HepG2 (cell line): ENCODE measurements around the gene CACNA1G. TPM values are rescaled to one million over a fixed set of nuclear protein-coding genes. Genes with fewer than 3 reads are reported as not detected.

Experiments used
- CHD4 ChIP-seq: fragments of 200-600 bp; sonication (generic); IDR thresholded peaks from 2 replicates; pipeline ENCODE4 v1.7.0; 2017; ENCODE audit warnings: mild to moderate bottlenecking, low read length, borderline replicate concordance
- CREM ChIP-seq, 2 experiments: sonication (generic) in 1 of 2; formaldehyde crosslinking in 1 of 2; IDR thresholded peaks; 2 replicates each; pipeline versions ENCODE4 v1.4.0 to v1.6.1; 2016 to 2020; ENCODE audit warnings: antibody characterized with exemption in 1 of 2, mild to moderate bottlenecking in 1 of 2, missing genetic modification reagents in 1 of 2
- EEA1 ChIP-seq: sonication (generic); formaldehyde crosslinking; IDR thresholded peaks from 2 replicates; pipeline ENCODE4 v1.5.1; 2020; ENCODE audit warnings: mild to moderate bottlenecking, missing genetic modification reagents, borderline replicate concordance
- KDM1A ChIP-seq: IDR thresholded peaks from 2 replicates; pipeline ENCODE4 v1.6.1; 2016; ENCODE audit warnings: missing compliant biosample characterization
- MED1 ChIP-seq: sonication (generic); formaldehyde crosslinking; IDR thresholded peaks from 2 replicates; pipeline ENCODE4 v1.4.0; 2020; ENCODE audit warnings: missing genetic modification reagents
- MED13 ChIP-seq: sonication (generic); formaldehyde crosslinking; IDR thresholded peaks from 2 replicates; pipeline ENCODE4 v1.5.0; 2020; ENCODE audit warnings: missing genetic modification reagents
- NR2F2 ChIP-seq: IDR thresholded peaks from 2 replicates; pipeline ENCODE4 v1.6.1; 2012; ENCODE audit warnings: low read depth, inconsistent platforms, borderline replicate concordance
- PATZ1 ChIP-seq: sonication (generic); formaldehyde crosslinking; IDR thresholded peaks from 2 replicates; pipeline ENCODE4 v1.4.0; 2020; ENCODE audit warnings: missing genetic modification reagents
- THAP8 ChIP-seq: sonication (generic); formaldehyde crosslinking; IDR thresholded peaks from 2 replicates; pipeline ENCODE4 v1.5.1; 2020; ENCODE audit warnings: missing genetic modification reagents, mild to moderate bottlenecking, borderline replicate concordance
- ZBTB7B ChIP-seq: sonication (generic); formaldehyde crosslinking; IDR thresholded peaks from 2 replicates; pipeline ENCODE4 v1.4.0; 2020; ENCODE audit warnings: missing genetic modification reagents
- ZNF142 ChIP-seq: sonication (generic); formaldehyde crosslinking; IDR thresholded peaks from 2 replicates; pipeline ENCODE4 v1.4.0; 2020; ENCODE audit warnings: missing genetic modification reagents
- ZNF326 ChIP-seq: sonication (generic); formaldehyde crosslinking; IDR thresholded peaks from 2 replicates; pipeline ENCODE4 v1.4.0; 2020; ENCODE audit warnings: missing genetic modification reagents, borderline replicate concordance
- ZNF580 ChIP-seq: IDR thresholded peaks from 2 replicates; pipeline ENCODE4 v1.6.1; 2016; ENCODE audit warnings: low read depth, borderline replicate concordance
- ZNF652 ChIP-seq: IDR thresholded peaks from 2 replicates; pipeline ENCODE4 v1.6.1; 2016; ENCODE audit warnings: low read depth, borderline replicate concordance
- polyA plus RNA-seq, 8 experiments: library from polyadenylated mRNA; depleted of rRNA in 3 of 8; stranded (reverse) in 7 of 8; unstranded in 1 of 8; fragments of >200 nt; fragmentation: Illumina TruSeq in 4 of 8; extraction: Trizol in 4 of 8; gene quantifications; 2 replicates each; pipeline versions ENCODE4 v1.2.1 to v1.2.3, GENCODE V29; 2011 to 2016; ENCODE audit warnings: low read depth in 4 of 8, missing spikeins in 1 of 8, mixed read lengths in 1 of 8; ENCODE audit not compliant: insufficient read depth in 1 of 8
- total RNA-seq, 5 experiments: library from RNA; depleted of rRNA; stranded (reverse); fragments of >200 nt; fragmentation: Illumina TruSeq; extraction: Trizol; gene quantifications; 2 replicates each; pipeline ENCODE4 v1.2.3, GENCODE V29; 2016; ENCODE audit warnings: low read depth in 1 of 5
- TF ChIP-seq, protein P1 (sequence below): sonication (generic); formaldehyde crosslinking; conservative IDR thresholded peaks from 2 replicates; pipeline ENCODE4 v1.4.0; 2020; ENCODE audit warnings: mild to moderate bottlenecking, missing genetic modification reagents, moderate library complexity

Gene CACNA1G
- total and polyA plus RNA-seq, 2 of the 13 experiments (the other 11 are each of a cell fraction or from before 2014, with no cell fraction given) = 0.02 TPM; not detected in 1

DNA sequence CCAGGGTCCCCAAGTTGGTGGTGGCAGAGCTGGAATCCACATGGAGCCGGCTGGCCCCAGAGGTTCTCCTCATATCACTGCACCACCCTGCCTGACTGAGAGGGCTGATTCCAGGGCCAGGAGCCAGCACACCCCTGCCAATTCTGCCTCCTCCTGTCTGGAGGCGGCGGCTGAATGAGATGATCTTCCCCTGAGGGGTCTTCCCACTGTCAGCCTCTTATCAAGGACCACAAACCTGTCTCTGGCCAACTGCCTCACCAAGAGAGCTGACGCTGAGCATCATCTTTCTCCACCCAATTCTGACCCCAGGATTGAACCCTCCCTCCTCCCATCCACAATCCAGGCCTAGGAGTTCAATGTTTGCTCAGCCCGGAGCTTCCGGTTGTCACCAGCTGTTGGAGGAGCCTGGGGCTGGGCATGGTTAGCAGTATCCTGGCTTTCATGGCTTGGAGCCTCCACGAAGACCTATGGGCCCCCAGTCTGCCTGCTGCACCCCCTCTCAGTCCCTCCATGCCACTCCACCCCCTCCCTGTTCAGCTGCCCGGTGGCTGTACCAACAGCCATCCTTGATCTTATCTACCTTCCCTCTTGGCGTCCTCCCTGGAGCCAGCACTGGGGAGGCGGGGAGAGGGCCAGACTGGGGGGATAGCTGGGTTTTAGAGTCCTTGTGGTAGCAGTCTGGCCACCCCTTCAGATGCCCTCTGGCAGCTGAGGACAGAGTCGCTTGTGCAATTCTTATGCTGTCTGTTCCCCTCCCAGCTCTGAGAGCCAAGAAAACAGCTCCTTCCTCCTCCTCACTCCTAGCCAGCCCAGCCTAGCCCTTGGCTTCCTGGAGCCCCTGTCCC lies 99.7 kb downstream of the CACNA1G start (continued):
- TF ChIP-seq ZNF142 (no peak), MED13 (CRISPR knock-in tag) (0 out of 2 replicates have a peak, but pooled peaks have one; percentile 47), CREM (IDR thresholded peaks at IDR 0.05) (peak; percentile 41; the same call in 1 of the 2 replicates), CREM (CRISPR knock-in tag; IDR thresholded peaks at IDR 0.05) (no peak), NR2F2 (0 out of 2 replicates have a peak, but pooled peaks have one; percentile 31), ZNF580 (peak; percentile 55; the same call in 1 of the 2 replicates), THAP8 (CRISPR knock-in tag) (no peak), ZNF326 (CRISPR knock-in tag) (no peak), ZNF652 (no peak), MED1 (CRISPR knock-in tag) (peak; percentile 84), ZBTB7B (CRISPR knock-in tag) (peak; percentile 76; the same call in 1 of the 2 replicates), KDM1A (peak; percentile 82), EEA1 (CRISPR knock-in tag) (no peak), PATZ1 (CRISPR knock-in tag) (peak; percentile 84), CHD4 (no peak)
- TF ChIP-seq, protein P1, sequence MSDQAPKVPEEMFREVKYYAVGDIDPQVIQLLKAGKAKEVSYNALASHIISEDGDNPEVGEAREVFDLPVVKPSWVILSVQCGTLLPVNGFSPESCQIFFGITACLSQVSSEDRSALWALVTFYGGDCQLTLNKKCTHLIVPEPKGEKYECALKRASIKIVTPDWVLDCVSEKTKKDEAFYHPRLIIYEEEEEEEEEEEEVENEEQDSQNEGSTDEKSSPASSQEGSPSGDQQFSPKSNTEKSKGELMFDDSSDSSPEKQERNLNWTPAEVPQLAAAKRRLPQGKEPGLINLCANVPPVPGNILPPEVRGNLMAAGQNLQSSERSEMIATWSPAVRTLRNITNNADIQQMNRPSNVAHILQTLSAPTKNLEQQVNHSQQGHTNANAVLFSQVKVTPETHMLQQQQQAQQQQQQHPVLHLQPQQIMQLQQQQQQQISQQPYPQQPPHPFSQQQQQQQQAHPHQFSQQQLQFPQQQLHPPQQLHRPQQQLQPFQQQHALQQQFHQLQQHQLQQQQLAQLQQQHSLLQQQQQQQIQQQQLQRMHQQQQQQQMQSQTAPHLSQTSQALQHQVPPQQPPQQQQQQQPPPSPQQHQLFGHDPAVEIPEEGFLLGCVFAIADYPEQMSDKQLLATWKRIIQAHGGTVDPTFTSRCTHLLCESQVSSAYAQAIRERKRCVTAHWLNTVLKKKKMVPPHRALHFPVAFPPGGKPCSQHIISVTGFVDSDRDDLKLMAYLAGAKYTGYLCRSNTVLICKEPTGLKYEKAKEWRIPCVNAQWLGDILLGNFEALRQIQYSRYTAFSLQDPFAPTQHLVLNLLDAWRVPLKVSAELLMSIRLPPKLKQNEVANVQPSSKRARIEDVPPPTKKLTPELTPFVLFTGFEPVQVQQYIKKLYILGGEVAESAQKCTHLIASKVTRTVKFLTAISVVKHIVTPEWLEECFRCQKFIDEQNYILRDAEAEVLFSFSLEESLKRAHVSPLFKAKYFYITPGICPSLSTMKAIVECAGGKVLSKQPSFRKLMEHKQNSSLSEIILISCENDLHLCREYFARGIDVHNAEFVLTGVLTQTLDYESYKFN = peak; percentile 78
